ENCODE data around the gene CPOX.

Gene CPOX

GRCh38 chr3:98582042-98582441, 11.4 kb downstream of the CPOX start:
- Mint-ChIP-seq H3K27ac (peak overlapping the region; percentile 10), H3K36me3 (peaks cover 11% of the 10 kb centered on the region)

GRCh38 chr3:98581474-98581873, 11.9 kb downstream of the CPOX start:
- no peaks in the 10 kb centered on the region for H3K27me3 Mint-ChIP-seq
- H3K4me1 Mint-ChIP-seq (ENCODE audit: low read depth): peaks cover 23% of the 10 kb centered on the region
- no peaks in the 10 kb centered on the region for H3K9me3 Mint-ChIP-seq (ENCODE audit: low read depth)
- H3K27ac Mint-ChIP-seq: peak overlapping the region; percentile 34
- peaks cover 17% of the 10 kb centered on the region for H3K36me3 Mint-ChIP-seq
- no peak overlapping the region for H3K4me3 Mint-ChIP-seq

More at GRCh38 chr3:98582042-98582441, 11.4 kb downstream of the CPOX start:
- peaks cover 20% of the 10 kb centered on the region for H3K4me1 Mint-ChIP-seq (ENCODE audit: low read depth)
- no peaks in the 10 kb centered on the region for H3K27me3 Mint-ChIP-seq
- no peak overlapping the region for H3K4me3 Mint-ChIP-seq
- H3K9me3 Mint-ChIP-seq (ENCODE audit: low read depth): no peaks in the 10 kb centered on the region

- H3K36me3 Mint-ChIP-seq: peaks cover 22% of the 10 kb centered on the region
- peak overlapping the region; percentile 34 for H3K27ac Mint-ChIP-seq
- H3K27me3 Mint-ChIP-seq: no peaks in the 10 kb centered on the region
- no peaks in the 10 kb centered on the region for H3K9me3 Mint-ChIP-seq (ENCODE audit: low read depth)
- H3K4me3 Mint-ChIP-seq: no peak overlapping the region
- peaks cover 23% of the 10 kb centered on the region for H3K4me1 Mint-ChIP-seq (ENCODE audit: low read depth)
These were observed 12.7 kb downstream of the CPOX start for GRCh38 chr3:98580401-98581386.

GRCh38 chr3:98577178-98577895, 16.1 kb downstream of the CPOX start:
- peak overlapping the region; percentile 79 for H3K27ac Mint-ChIP-seq

GRCh38 chr3:98574132-98574531, 19.3 kb downstream of the CPOX start:
- peaks cover 41% of the 10 kb centered on the region for H3K4me1 Mint-ChIP-seq (ENCODE audit: low read depth)
- no peaks in the 10 kb centered on the region for H3K27me3 Mint-ChIP-seq
- H3K4me3 Mint-ChIP-seq: peak overlapping the region; percentile 14
- H3K9me3 Mint-ChIP-seq (ENCODE audit: low read depth): no peaks in the 10 kb centered on the region
- peaks cover 18% of the 10 kb centered on the region for H3K36me3 Mint-ChIP-seq
- peak overlapping the region; percentile 92 for H3K27ac Mint-ChIP-seq

More at GRCh38 chr3:98577178-98577895, 16.1 kb downstream of the CPOX start:
- peaks cover 35% of the 10 kb centered on the region for H3K4me1 Mint-ChIP-seq (ENCODE audit: low read depth)
- H3K27me3 Mint-ChIP-seq: no peaks in the 10 kb centered on the region
- H3K9me3 Mint-ChIP-seq (ENCODE audit: low read depth): no peaks in the 10 kb centered on the region
- H3K4me3 Mint-ChIP-seq: no peak overlapping the region
- H3K36me3 Mint-ChIP-seq: peaks cover 24% of the 10 kb centered on the region

- Mint-ChIP-seq H3K27ac (peak overlapping the region; percentile 92), H3K27me3 (no peaks in the 10 kb centered on the region), H3K4me1 (ENCODE audit: low read depth) (peaks cover 48% of the 10 kb centered on the region), H3K36me3 (peaks cover 18% of the 10 kb centered on the region), H3K4me3 (peak overlapping the region; percentile 42), H3K9me3 (ENCODE audit: low read depth) (no peaks in the 10 kb centered on the region)
These were observed 20.2 kb downstream of the CPOX start for GRCh38 chr3:98573181-98573728.

GRCh38 chr3:98568402-98568801, 25.0 kb downstream of the CPOX start:
- Mint-ChIP-seq H3K9me3 (ENCODE audit: low read depth) (no peaks in the 10 kb centered on the region), H3K4me1 (ENCODE audit: low read depth) (peaks cover 70% of the 10 kb centered on the region), H3K27me3 (no peaks in the 10 kb centered on the region), H3K27ac (peak overlapping the region; percentile 47), H3K36me3 (peaks cover 3% of the 10 kb centered on the region), H3K4me3 (no peak overlapping the region)

GRCh38 chr3:98567666-98568270, 25.6 kb downstream of the CPOX start:
- Mint-ChIP-seq H3K4me1 (ENCODE audit: low read depth) (peaks cover 70% of the 10 kb centered on the region), H3K4me3 (peak overlapping the region; percentile 5), H3K9me3 (ENCODE audit: low read depth) (no peaks in the 10 kb centered on the region), H3K36me3 (peaks cover 3% of the 10 kb centered on the region), H3K27me3 (no peaks in the 10 kb centered on the region), H3K27ac (peak overlapping the region; percentile 75)

- Mint-ChIP-seq H3K27ac (peak overlapping the region; percentile 95), H3K27me3 (no peaks in the 10 kb centered on the region), H3K4me3 (peak overlapping the region; percentile 33), H3K4me1 (ENCODE audit: low read depth) (peaks cover 75% of the 10 kb centered on the region), H3K36me3 (peaks cover 6% of the 10 kb centered on the region), H3K9me3 (ENCODE audit: low read depth) (no peaks in the 10 kb centered on the region)
These were observed 27.6 kb downstream of the CPOX start for GRCh38 chr3:98565843-98566242.

GRCh38 chr3:98565237-98565643, 28.2 kb downstream of the CPOX start:
- H3K9me3 Mint-ChIP-seq (ENCODE audit: low read depth): no peaks in the 10 kb centered on the region
- peaks cover 6% of the 10 kb centered on the region for H3K36me3 Mint-ChIP-seq
- no peaks in the 10 kb centered on the region for H3K27me3 Mint-ChIP-seq
- H3K27ac Mint-ChIP-seq: peak overlapping the region; percentile 95
- peaks cover 78% of the 10 kb centered on the region for H3K4me1 Mint-ChIP-seq (ENCODE audit: low read depth)
- H3K4me3 Mint-ChIP-seq: peak overlapping the region; percentile 33

GRCh38 chr3:98564282-98565005, 29.0 kb downstream of the CPOX start:
- Mint-ChIP-seq H3K4me3 (peak overlapping the region; percentile 70), H3K27ac (peak overlapping the region; percentile 95), H3K4me1 (ENCODE audit: low read depth) (peaks cover 80% of the 10 kb centered on the region), H3K36me3 (peaks cover 6% of the 10 kb centered on the region), H3K27me3 (no peaks in the 10 kb centered on the region), H3K9me3 (ENCODE audit: low read depth) (no peaks in the 10 kb centered on the region)

- no peaks in the 10 kb centered on the region for H3K9me3 Mint-ChIP-seq (ENCODE audit: low read depth)
- peaks cover 80% of the 10 kb centered on the region for H3K4me1 Mint-ChIP-seq (ENCODE audit: low read depth)
These were observed 29.6 kb downstream of the CPOX start for GRCh38 chr3:98563661-98564281.

GRCh38 chr3:98561727-98562521, 31.5 kb downstream of the CPOX start:
- H3K27me3 Mint-ChIP-seq: no peaks in the 10 kb centered on the region
- H3K36me3 Mint-ChIP-seq: peaks cover 7% of the 10 kb centered on the region
- peaks cover 84% of the 10 kb centered on the region for H3K4me1 Mint-ChIP-seq (ENCODE audit: low read depth)
- peak overlapping the region; percentile 95 for H3K27ac Mint-ChIP-seq
- H3K4me3 Mint-ChIP-seq: peak overlapping the region; percentile 62
- no peaks in the 10 kb centered on the region for H3K9me3 Mint-ChIP-seq (ENCODE audit: low read depth)

More at GRCh38 chr3:98563661-98564281, 29.6 kb downstream of the CPOX start:
- H3K27ac Mint-ChIP-seq: peak overlapping the region; percentile 95
- H3K27me3 Mint-ChIP-seq: no peaks in the 10 kb centered on the region
- peak overlapping the region; percentile 75 for H3K4me3 Mint-ChIP-seq
- H3K36me3 Mint-ChIP-seq: peaks cover 6% of the 10 kb centered on the region
